NCI-H1105 (cell line): ENCODE measurements around the gene NAA35.
"Not testable (repeated sequence)": the region's sequence is repeated elsewhere in the genome, so short reads cannot be mapped to it uniquely, and the experiment has no call there.

ENCODE experiments used
- DNase-seq: peaks from one replicate; lab custom pipeline; 2025; lab: John Stamatoyannopoulos, UW

NAA35 gene

GRCh38 chr9:85944672-85945071 lies 3.7 kb downstream of the NAA35 start:
- no peak for DNase-seq

- no peak for DNase-seq
Observed at GRCh38 chr9:85949586-85950335, 8.8 kb downstream of the NAA35 start.

GRCh38 chr9:85959955-85960354 lies 19.0 kb downstream of the NAA35 start:
- DNase-seq = no peak

- DNase-seq = peak; percentile 51
Observed at GRCh38 chr9:85960688-85961093, 19.7 kb downstream of the NAA35 start.

- DNase-seq = no peak
Observed at GRCh38 chr9:85964526-85964925, 23.6 kb downstream of the NAA35 start.

GRCh38 chr9:85964949-85965348 lies 24.0 kb downstream of the NAA35 start:
- no peak for DNase-seq

- DNase-seq = no peak
Observed at GRCh38 chr9:85969727-85970126, 28.8 kb downstream of the NAA35 start.

GRCh38 chr9:85971731-85972130 lies 30.8 kb downstream of the NAA35 start:
- DNase-seq = no peak

GRCh38 chr9:85973238-85973637 lies 32.3 kb downstream of the NAA35 start:
- DNase-seq = no peak

- not testable (repeated sequence) for DNase-seq
Observed at GRCh38 chr9:85974055-85974547, 33.2 kb downstream of the NAA35 start.

- no peak for DNase-seq
Observed at GRCh38 chr9:85978496-85978895, 37.5 kb downstream of the NAA35 start.

GRCh38 chr9:85981369-85981768 lies 40.4 kb downstream of the NAA35 start:
- no peak for DNase-seq

- no peak for DNase-seq
Observed at GRCh38 chr9:85984457-85984856, 43.5 kb downstream of the NAA35 start.

GRCh38 chr9:85987236-85987635 lies 46.3 kb downstream of the NAA35 start:
- DNase-seq = no peak

GRCh38 chr9:85994191-85994590 lies 53.2 kb downstream of the NAA35 start:
- no peak for DNase-seq

GRCh38 chr9:85995097-85995496 lies 54.2 kb downstream of the NAA35 start:
- DNase-seq = no peak

- no peak for DNase-seq
Observed at GRCh38 chr9:85995599-85995998, 54.7 kb downstream of the NAA35 start.

GRCh38 chr9:86005253-86005775 lies 64.4 kb downstream of the NAA35 start:
- DNase-seq = no peak

- no peak for DNase-seq
Observed at GRCh38 chr9:86009133-86009532, 68.2 kb downstream of the NAA35 start.

GRCh38 chr9:86020731-86021130 lies 79.8 kb downstream of the NAA35 start:
- no peak for DNase-seq

- DNase-seq = no peak
Observed at GRCh38 chr9:86021166-86021565, 80.2 kb downstream of the NAA35 start.

GRCh38 chr9:86022687-86023266 lies 81.8 kb downstream of the NAA35 start:
- no peak for DNase-seq

GRCh38 chr9:86027767-86028166 lies 86.8 kb downstream of the NAA35 start:
- no peak for DNase-seq
